Fibroblast of villous mesenchyme (primary cell): ENCODE measurements around the gene FSTL4. TPM values are rescaled to one million over a fixed set of nuclear protein-coding genes. Genes with fewer than 3 reads are reported as not detected.

Experiments
- DNase-seq: peaks from one replicate; pipeline ENCODE4 v3.0.0-alpha.2; 2010; ENCODE audit warnings: low read depth
- H3K4me3 ChIP-seq: 2 replicates; pipeline ENCODE4 v1.5.1; 2011; ENCODE audit warnings: low read depth, mild to moderate bottlenecking, low read length
- CTCF ChIP-seq: IDR thresholded peaks from 2 replicates; pipeline ENCODE4 v1.5.1; 2012; ENCODE audit warnings: low read depth, mild to moderate bottlenecking, low read length; ENCODE audit not compliant: insufficient read depth
- total RNA-seq: library from RNA; depleted of rRNA; stranded (reverse); fragments of >200 nt; gene quantifications from 2 replicates; pipeline ENCODE4 v1.2.3, GENCODE V29; 2012

FSTL4 gene
- total RNA-seq, 1 donor: not detected

GRCh38 chr5:133340002-133340755 lies 272.2 kb downstream of the FSTL4 start:
- peak; percentile 20 for DNase-seq
- TF ChIP-seq CTCF: no peak
- H3K4me3 ChIP-seq: no peak overlapping the region

DNA sequence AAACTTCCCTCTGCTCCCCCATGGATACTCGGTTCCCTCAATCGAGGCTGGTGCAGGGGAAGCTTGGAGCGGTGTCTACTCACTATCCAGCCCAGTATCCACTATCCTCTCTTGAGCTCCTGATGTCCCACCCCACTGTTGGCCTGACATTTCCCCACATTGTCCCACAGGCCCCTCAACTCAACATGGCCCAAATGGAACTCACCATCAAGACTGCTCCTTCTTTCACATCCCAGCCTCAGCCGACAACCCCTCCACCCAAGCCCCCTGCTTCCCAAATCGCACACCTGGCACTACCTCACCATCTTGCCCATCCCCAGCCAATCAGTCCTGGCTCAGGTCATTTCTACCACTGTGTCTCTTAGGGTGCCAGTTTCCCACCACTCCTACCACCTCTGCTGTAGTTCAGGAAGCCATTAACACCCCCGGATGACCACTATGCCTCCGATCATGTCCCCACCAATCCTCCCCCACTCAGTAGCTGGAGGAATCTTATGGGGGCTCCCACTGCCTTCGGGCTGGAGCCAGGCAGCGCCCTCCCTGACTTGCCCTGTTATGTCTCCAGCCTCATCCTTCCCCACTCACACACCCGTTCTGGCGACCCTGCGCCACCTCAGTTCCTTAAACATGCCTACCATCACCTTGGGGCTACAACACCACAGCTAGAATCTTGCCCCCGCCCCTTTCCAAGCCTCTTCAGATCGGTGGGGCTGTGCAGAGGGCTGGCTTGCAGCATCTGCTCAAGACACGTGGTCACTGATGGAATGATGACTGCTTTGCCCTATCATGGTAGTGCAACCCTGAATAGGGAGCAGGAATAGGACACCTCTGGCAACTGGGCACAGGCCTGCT lies 273.6 kb downstream of the FSTL4 start:
- DNase-seq: no peak
- TF ChIP-seq CTCF: no peak

DNA sequence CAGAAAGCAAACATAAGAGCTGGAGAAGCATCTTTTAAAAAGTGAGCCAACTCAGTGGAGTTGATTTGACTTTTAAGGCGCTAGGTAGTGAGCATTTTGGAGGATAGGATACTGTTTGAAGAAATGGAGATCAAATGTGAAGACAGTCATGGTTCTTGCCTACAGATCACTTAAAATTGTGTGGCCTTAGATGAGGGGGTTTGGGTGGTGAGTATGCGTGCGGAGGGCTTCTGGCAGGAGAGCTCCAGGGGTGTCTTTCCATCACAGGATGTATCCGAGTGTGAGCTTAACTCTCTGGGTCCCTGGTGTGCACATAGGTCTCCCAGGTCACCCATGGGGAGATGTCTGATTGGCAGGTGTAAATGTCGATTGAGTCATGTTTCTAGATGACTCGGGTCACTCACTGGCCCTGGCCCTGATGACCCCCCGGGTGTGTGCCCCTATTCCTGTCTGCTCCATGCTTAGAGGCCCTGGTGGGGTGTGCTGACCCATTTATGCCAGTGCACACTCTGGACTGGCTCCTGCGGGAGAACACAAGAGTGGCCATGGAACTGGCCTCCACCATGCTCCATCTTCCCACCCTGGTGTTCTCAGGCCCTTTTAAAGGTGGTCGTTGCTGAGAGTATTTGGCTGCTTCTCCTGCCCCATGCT lies 274.4 kb downstream of the FSTL4 start:
- DNase-seq: no peak
- H3K4me3 ChIP-seq: no peak overlapping the region
- no peak for TF ChIP-seq CTCF

More for the DNA sequence above, 273.6 kb downstream of the FSTL4 start:
- H3K4me3 ChIP-seq: no peak overlapping the region

- DNase-seq: no peak
- no peak for TF ChIP-seq CTCF
- H3K4me3 ChIP-seq: no peak overlapping the region
Observed at GRCh38 chr5:133336969-133337410, 275.4 kb downstream of the FSTL4 start.

- DNase-seq: no peak
- no peak for TF ChIP-seq CTCF
- H3K4me3 ChIP-seq: no peak overlapping the region
Observed at GRCh38 chr5:133336121-133336968, 276.0 kb downstream of the FSTL4 start.
